ENCODE measurements around the gene MYH6. TPM values are rescaled to one million over a fixed set of nuclear protein-coding genes. Genes with fewer than 3 reads are reported as not detected.

The MYH6 gene
- total RNA-seq, 1 experiment from 2014 or later, result 0.07 TPM

DNA sequence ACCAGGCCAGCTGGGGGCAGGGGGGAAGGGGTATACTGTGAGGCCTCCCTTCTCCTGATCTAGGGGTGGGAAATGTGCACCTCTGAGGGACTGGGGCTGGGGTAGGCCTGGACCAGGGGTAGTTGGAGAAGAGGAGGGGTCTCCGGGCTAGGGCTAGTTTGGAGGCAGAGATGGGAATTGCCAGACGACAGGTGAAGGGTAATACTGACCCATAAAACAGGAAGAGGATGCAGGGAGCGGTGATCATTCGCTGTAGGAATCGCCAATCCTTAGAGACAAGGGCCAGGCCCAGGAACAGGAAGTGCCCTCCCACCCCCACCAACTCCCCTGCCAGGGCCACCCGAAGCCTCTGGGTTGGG lies 59.8 kb downstream of the MYH6 start:
- Histone ChIP-seq H2BK120ac (ENCODE audit: low read depth, low read length, poor library complexity, severe bottlenecking) (no peak overlapping the region), H4K5ac (ENCODE audit: insufficient read length, low read depth, low read length) (no peak overlapping the region), H2AK5ac (ENCODE audit: insufficient read length, low read length) (no peak overlapping the region), H2BK15ac (ENCODE audit: low read depth, low read length) (no peak overlapping the region), H3K27ac (ENCODE audit: insufficient read length, low read depth, low read length) (no peak overlapping the region), H3K14ac (ENCODE audit: insufficient read depth, low read length) (no peak overlapping the region), H4K91ac (ENCODE audit: insufficient read length, low read depth, low read length) (no peak overlapping the region), H4K20me1 (ENCODE audit: control insufficient read depth, insufficient read depth, insufficient read length) (no peaks in the 10 kb centered on the region), H2BK20ac (ENCODE audit: low read depth, low read length, poor library complexity, severe bottlenecking) (no peak overlapping the region), H2BK5ac (ENCODE audit: insufficient read length, low read length) (no peak overlapping the region), H3K56ac (ENCODE audit: insufficient read length, low read depth, low read length) (no peak overlapping the region), H3K9me3 (ENCODE audit: control insufficient read depth, low read depth, low read length) (no peaks in the 10 kb centered on the region), H3K4me2 (ENCODE audit: insufficient read depth, insufficient read length, low read length) (no peak overlapping the region), H3K79me1 (ENCODE audit: insufficient read depth, low read depth, low read length, poor library complexity, severe bottlenecking) (no peaks in the 10 kb centered on the region), H3K27me3 (ENCODE audit: insufficient read depth, low read length) (no peaks in the 10 kb centered on the region), H3K4ac (ENCODE audit: low read depth, low read length) (no peak overlapping the region), H4K8ac (replicated peaks; ENCODE audit: insufficient read length, low read depth, low read length) (no peak overlapping the region), H3K9ac (ENCODE audit: extremely low read depth, insufficient read length, low read length) (no peak overlapping the region), H2BK12ac (ENCODE audit: insufficient read length, low read depth, low read length) (no peak overlapping the region), H3T11ph (ENCODE audit: low read length) (no peak overlapping the region), H3K23me2 (ENCODE audit: insufficient read length, low read depth, low read length, poor library complexity, severe bottlenecking) (peaks cover 5% of the 10 kb centered on the region), H3K18ac (ENCODE audit: insufficient read length, low read depth, low read length) (no peak overlapping the region), H2AFZ (ENCODE audit: low read length) (no peak overlapping the region), H3K23ac (ENCODE audit: insufficient read length, low read depth, low read length) (no peak overlapping the region), H3K79me2 (ENCODE audit: insufficient read depth, low read length) (no peaks in the 10 kb centered on the region), H3K4me1 (ENCODE audit: insufficient read depth, low read length) (peaks cover 2% of the 10 kb centered on the region; the same call in 1 of the 2 replicates)
- no peaks in the 10 kb centered on the region; a peak in 2 of 5 replicates for H3K9me3 Mint-ChIP-seq
- no peak for TF ChIP-seq CTCF (conservative IDR thresholded peaks at IDR 0.05)
- H3K4me3 Mint-ChIP-seq, result no peak overlapping the region
- no CpG with 5 or more reads among the region's 6 CpGs for WGBS (ENCODE audit: extremely low coverage, insufficient read length, low lambda C conversion rate)
- no peak for DNase-seq
- no peak overlapping the region; a peak in 1 of 7 replicates for H3K27ac Mint-ChIP-seq
- H3K36me3 Mint-ChIP-seq (ENCODE audit: insufficient read depth in 1 of 3, low read depth in 3 of 3), result peaks cover 16 to 26% (median 22%) of the 10 kb centered on the region in 3 experiments
- H3K4me1 Mint-ChIP-seq, result peaks cover 18 to 21% of the 10 kb centered on the region in 2 experiments
- peaks cover 20% of the 10 kb centered on the region for H3K27me3 Mint-ChIP-seq (ENCODE audit: low read depth)
